Glutamatergic neuron (in vitro differentiated cells): ENCODE data around the gene PHEX. TPM values are rescaled to one million over a fixed set of nuclear protein-coding genes. Genes with fewer than 3 reads are reported as not detected.

Experiments
- DNase-seq: peaks from one replicate; pipeline ENCODE4 v3.0.0; 2022
- H3K27ac Mint-ChIP-seq: one replicate; pipeline ENCODE4 v1.8.0; 2020; ENCODE audit warnings: mild to moderate bottlenecking, mixed read lengths, inconsistent platforms; ENCODE audit not compliant: unreplicated experiment
- H3K27me3 Mint-ChIP-seq: one replicate; pipeline ENCODE4 v1.8.0; 2020; ENCODE audit warnings: mild to moderate bottlenecking, moderate library complexity, mixed read lengths, inconsistent platforms; ENCODE audit not compliant: unreplicated experiment
- H3K36me3 Mint-ChIP-seq: one replicate; pipeline ENCODE4 v1.8.0; 2020; ENCODE audit warnings: mild to moderate bottlenecking, mixed read lengths, inconsistent platforms; ENCODE audit not compliant: unreplicated experiment
- H3K4me1 Mint-ChIP-seq: one replicate; pipeline ENCODE4 v1.8.0; 2020; ENCODE audit warnings: mild to moderate bottlenecking, low read depth, mixed read lengths, inconsistent platforms; ENCODE audit not compliant: unreplicated experiment
- H3K4me3 Mint-ChIP-seq: one replicate; pipeline ENCODE4 v1.8.0; 2020; ENCODE audit warnings: mild to moderate bottlenecking, mixed read lengths, inconsistent platforms; ENCODE audit not compliant: unreplicated experiment
- H3K9me3 Mint-ChIP-seq: one replicate; pipeline ENCODE4 v1.8.0; 2020; ENCODE audit warnings: mild to moderate bottlenecking, moderate library complexity, mixed read lengths, inconsistent platforms; ENCODE audit not compliant: unreplicated experiment
- total RNA-seq: library from RNA; stranded (reverse); fragmentation: NEBNext Ultra II Directional; extraction: Animal tissue kit (Norgen Biotek cat#: 25700); gene quantifications from one replicate; pipeline ENCODE4 v1.2.1, GENCODE V29; 2021; ENCODE audit not compliant: unreplicated experiment
- TF ChIP-seq, protein P1 (sequence below): fragments of 200-600 bp; sonication (generic); IDR thresholded peaks from one replicate; pipeline ENCODE4 v1.5.0; 2021; ENCODE audit not compliant: partially characterized antibody, unreplicated experiment

PHEX gene
- total RNA-seq, 1 donor from 2014 or later, result 0.17 TPM

DNA sequence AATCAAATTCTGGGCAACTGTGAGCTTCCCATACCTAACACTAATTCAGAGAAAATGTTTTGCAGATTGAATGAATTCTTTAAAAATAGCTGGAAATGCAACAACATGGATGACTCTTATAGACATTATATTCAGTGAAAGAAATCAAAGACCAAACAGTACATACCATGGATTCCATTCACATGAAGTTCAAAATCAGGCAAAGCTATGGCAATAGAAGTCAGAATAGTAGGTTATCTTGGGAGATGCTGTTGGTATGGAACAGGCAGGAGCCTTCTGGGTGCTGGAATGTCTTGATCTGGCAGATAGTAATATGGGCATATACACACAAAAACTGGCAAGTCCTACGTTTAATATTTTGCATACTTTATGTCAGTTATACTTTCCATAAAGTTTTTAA lies 215.0 kb downstream of the PHEX start:
- H3K4me3 Mint-ChIP-seq, result no peak overlapping the region
- TF ChIP-seq, protein P1, sequence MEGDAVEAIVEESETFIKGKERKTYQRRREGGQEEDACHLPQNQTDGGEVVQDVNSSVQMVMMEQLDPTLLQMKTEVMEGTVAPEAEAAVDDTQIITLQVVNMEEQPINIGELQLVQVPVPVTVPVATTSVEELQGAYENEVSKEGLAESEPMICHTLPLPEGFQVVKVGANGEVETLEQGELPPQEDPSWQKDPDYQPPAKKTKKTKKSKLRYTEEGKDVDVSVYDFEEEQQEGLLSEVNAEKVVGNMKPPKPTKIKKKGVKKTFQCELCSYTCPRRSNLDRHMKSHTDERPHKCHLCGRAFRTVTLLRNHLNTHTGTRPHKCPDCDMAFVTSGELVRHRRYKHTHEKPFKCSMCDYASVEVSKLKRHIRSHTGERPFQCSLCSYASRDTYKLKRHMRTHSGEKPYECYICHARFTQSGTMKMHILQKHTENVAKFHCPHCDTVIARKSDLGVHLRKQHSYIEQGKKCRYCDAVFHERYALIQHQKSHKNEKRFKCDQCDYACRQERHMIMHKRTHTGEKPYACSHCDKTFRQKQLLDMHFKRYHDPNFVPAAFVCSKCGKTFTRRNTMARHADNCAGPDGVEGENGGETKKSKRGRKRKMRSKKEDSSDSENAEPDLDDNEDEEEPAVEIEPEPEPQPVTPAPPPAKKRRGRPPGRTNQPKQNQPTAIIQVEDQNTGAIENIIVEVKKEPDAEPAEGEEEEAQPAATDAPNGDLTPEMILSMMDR, result no peak
- DNase-seq, result no peak
- no peaks in the 10 kb centered on the region for H3K36me3 Mint-ChIP-seq
- no peaks in the 10 kb centered on the region for H3K9me3 Mint-ChIP-seq
- H3K27ac Mint-ChIP-seq, result no peak overlapping the region
- no peaks in the 10 kb centered on the region for H3K27me3 Mint-ChIP-seq
- H3K4me1 Mint-ChIP-seq, result no peaks in the 10 kb centered on the region

DNA sequence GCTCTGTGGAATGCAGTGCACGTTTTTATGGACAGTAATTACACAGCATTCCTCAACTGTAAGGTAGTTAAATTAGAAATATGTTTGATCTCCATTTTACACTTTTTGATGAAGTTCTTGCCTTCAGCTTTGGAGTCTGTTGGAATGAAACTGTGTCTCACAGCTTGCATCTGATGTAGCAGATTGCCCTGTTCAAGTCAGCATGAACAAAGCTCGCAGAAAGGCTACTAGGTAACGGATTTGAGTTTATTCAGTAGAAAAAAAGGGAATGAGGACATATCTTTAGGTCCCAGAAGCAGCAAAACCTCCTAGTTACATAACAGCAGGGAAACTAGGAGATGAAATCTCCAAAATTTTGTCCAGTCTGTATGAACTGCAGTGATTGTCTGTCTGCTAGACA lies 216.3 kb downstream of the PHEX start:
- no peak for DNase-seq

DNA sequence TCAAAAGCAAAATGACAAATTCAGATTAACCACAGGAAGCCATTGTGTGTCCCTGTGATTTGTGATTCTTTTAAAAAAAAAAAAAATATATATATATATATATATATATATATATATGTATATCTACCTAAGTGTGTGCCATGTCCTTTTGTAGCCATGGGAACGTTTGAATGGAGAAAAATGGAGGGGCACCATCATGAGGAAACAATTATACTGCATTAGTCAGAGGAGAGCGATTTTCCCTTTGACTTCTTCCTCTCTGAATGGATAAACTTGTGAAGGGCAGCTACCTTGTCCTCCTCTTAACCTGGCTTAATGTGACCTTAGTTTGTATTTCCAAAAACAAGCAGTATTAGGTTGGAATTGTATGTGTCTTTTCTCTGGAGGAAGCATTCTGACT lies 217.2 kb downstream of the PHEX start:
- H3K9me3 Mint-ChIP-seq, result no peaks in the 10 kb centered on the region
- H3K4me1 Mint-ChIP-seq, result no peaks in the 10 kb centered on the region
- H3K27me3 Mint-ChIP-seq, result no peaks in the 10 kb centered on the region

More for the DNA sequence above, 216.3 kb downstream of the PHEX start:
- H3K27me3 Mint-ChIP-seq, result no peaks in the 10 kb centered on the region
- H3K36me3 Mint-ChIP-seq, result no peaks in the 10 kb centered on the region
- H3K4me3 Mint-ChIP-seq, result no peak overlapping the region
- no peaks in the 10 kb centered on the region for H3K4me1 Mint-ChIP-seq
- no peaks in the 10 kb centered on the region for H3K9me3 Mint-ChIP-seq
- TF ChIP-seq, protein P1, result no peak
- H3K27ac Mint-ChIP-seq, result no peak overlapping the region

DNA sequence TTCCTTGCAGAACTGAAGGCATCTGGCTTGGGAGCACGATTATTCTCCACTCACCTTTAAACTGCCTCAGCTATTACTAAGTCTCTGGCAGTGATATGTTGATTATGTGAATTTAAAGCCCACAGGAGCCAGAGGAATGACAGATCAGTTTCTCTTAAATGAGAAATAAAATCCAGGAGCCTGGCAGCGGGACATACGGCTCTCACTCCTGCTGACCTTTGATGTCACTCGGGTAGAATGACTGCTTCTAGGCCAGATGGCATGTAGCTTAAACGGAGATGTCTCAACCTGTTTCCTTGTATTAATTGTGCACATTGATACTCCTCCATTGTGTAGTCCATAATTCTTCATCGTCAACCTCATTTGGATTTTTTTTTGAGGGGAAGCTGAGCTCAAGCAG lies 236.6 kb downstream of the PHEX start:
- peaks cover 4% of the 10 kb centered on the region for H3K4me1 Mint-ChIP-seq
- H3K4me3 Mint-ChIP-seq, result no peak overlapping the region
- no peaks in the 10 kb centered on the region for H3K9me3 Mint-ChIP-seq
- no peak overlapping the region for H3K27ac Mint-ChIP-seq
- no peaks in the 10 kb centered on the region for H3K27me3 Mint-ChIP-seq
- DNase-seq, result no peak
- TF ChIP-seq, protein P1, result no peak
- no peaks in the 10 kb centered on the region for H3K36me3 Mint-ChIP-seq

More for the DNA sequence above, 217.2 kb downstream of the PHEX start:
- TF ChIP-seq, protein P1, result no peak
- Mint-ChIP-seq H3K27ac (no peak overlapping the region), H3K4me3 (no peak overlapping the region), H3K36me3 (no peaks in the 10 kb centered on the region)
- DNase-seq, result no peak

DNA sequence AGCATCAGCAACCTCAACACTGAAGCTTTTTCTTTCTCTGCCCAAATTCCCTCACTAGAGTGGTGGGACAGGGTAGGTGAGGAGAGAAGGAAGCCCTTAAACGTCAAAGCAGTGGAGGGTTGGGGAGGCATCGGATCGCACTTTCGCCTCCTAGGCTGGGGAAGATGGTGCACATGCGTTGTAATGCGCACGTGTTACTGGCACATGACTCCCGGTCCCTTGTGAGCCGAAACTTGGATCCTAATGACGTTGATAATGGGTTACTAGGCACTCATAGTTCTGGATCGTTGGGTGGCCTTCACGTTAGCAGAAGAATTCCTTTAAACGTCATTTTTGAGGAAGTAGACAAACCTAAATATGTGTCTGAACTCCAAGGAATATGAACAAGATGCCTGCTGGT lies 240.5 kb downstream of the PHEX start, which contains the start of gene CBLL2:
CBLL2 (plus strand) TSS at position 301 of the 400 bp plus-strand sequence; CDS start at position 380, 79 bp downstream.
- H3K4me3 Mint-ChIP-seq, result no peak within 1 kb of the TSS
- no peak for DNase-seq
- TF ChIP-seq, protein P1, result no peak
- H3K9me3 Mint-ChIP-seq, result no peaks in the 10 kb centered on the region
- H3K27me3 Mint-ChIP-seq, result no peaks in the 10 kb centered on the region
- no peak within 1 kb of the TSS for H3K27ac Mint-ChIP-seq
- peaks cover 4% of the 10 kb centered on the region for H3K4me1 Mint-ChIP-seq
- H3K36me3 Mint-ChIP-seq, result no peaks in the 10 kb centered on the region
